ENCODE results near the gene FBLN2. TPM values are rescaled to one million over a fixed set of nuclear protein-coding genes. Genes with fewer than 3 reads are reported as not detected.

Gene FBLN2
- total RNA-seq, 1 donor from 2014 or later: 5.3 TPM

GRCh38 chr3:13634151-13634550 is 85.2 kb downstream of the FBLN2 start:
- no peak for DNase-seq (ENCODE audit: low spot score in 2 of 2)
- FAIRE-seq: no peak

DNA sequence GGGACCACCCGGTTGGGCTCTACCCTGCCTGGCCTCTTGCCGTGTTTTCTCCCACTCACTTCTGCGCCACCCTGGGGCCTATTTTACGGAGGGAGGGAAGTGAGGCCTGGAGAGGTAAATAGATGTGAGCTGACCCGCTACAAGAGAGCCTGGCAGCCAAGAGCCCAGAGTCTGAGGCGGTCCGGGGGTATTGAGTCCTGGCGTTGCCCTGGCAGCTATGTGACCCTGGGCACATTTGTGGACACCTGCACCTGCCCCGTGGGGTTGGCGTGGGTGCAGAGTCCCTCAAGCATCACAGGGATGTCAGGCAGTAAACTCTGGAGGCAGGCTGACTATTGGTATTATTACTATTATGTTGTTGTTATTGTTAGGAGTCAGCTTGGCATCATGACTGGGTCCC is 85.7 kb downstream of the FBLN2 start:
- DNase-seq (ENCODE audit: low spot score in 2 of 2): no peak
- no peak for FAIRE-seq

- FAIRE-seq (no peak), DNase-seq (ENCODE audit: low spot score in 2 of 2) (no peak)
These were observed 87.3 kb downstream of the FBLN2 start for GRCh38 chr3:13636186-13636585.

- FAIRE-seq (no peak), DNase-seq (ENCODE audit: low spot score in 2 of 2) (no peak)
These were observed 87.9 kb downstream of the FBLN2 start for GRCh38 chr3:13636874-13637273.

DNA sequence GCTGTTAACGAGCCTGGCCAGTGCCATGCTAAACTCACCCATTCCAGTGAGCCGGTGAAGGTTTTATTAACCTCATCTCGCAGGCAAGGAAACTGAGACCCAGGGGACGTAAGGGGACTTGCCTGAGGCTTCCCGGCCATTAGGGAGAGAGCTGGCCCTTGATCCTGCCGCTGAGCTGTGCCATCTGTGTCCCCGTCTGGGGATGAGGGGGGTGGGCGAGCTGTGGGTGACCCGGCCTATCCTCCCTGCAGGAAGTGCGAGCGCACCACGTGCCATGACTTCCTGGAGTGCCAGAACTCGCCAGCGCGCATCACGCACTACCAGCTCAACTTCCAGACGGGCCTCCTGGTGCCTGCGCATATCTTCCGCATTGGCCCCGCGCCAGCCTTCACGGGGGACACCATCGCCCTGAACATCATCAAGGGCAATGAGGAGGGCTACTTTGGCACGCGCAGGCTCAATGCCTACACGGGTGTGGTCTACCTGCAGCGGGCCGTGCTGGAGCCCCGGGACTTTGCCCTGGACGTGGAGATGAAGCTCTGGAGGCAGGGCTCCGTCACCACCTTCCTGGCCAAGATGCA is 88.5 kb downstream of the FBLN2 start:
- DNase-seq (ENCODE audit: low spot score in 2 of 2) (no peak), FAIRE-seq (no peak)

GRCh38 chr3:13637953-13638352 is 89.0 kb downstream of the FBLN2 start:
- FAIRE-seq: no peak
- DNase-seq (ENCODE audit: low spot score in 2 of 2): no peak

DNA sequence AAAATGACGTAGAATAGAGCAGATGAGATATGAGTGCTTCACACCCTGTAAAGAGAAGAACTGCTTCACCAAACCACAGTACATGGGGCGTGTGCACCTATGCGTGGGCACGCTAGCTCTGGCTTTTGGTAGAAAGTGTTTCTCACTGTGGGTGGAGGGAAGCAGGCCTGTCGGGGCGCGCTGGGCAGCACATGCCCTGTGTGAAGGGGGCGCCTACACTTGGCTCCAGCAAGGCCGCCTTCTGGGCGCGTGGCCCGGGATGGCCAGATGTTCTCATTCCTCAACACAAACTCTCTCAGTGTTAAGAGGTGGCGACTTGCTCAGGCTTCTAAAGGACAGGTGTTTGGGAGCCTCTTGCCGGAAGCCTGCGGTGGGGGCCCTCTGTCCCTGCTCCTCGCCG is 90.0 kb downstream of the FBLN2 start:
- DNase-seq (ENCODE audit: low spot score in 2 of 2): no peak

DNA sequence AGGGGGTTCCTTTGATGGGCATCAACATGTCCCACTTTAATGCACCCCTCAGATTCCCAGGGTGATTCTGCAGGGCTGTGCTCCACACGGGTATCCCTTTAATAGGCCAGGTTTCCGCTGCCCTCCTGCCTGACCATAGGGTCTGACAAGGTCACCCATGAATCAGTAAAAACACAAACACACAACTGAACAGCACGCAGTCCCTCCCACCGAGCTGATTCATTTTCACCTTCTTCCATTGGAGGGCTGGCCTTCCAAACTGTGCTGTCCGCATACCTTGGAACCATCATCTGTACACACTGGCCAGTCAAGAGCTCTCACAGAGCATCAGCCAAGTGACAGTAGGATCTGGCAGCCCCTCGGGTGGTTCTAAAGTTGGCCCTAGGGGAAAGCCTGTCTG is 93.7 kb downstream of the FBLN2 start:
- FAIRE-seq (no peak), DNase-seq (ENCODE audit: low spot score in 2 of 2) (no peak)

More for the DNA sequence above, 90.0 kb downstream of the FBLN2 start:
- no peak for FAIRE-seq

DNA sequence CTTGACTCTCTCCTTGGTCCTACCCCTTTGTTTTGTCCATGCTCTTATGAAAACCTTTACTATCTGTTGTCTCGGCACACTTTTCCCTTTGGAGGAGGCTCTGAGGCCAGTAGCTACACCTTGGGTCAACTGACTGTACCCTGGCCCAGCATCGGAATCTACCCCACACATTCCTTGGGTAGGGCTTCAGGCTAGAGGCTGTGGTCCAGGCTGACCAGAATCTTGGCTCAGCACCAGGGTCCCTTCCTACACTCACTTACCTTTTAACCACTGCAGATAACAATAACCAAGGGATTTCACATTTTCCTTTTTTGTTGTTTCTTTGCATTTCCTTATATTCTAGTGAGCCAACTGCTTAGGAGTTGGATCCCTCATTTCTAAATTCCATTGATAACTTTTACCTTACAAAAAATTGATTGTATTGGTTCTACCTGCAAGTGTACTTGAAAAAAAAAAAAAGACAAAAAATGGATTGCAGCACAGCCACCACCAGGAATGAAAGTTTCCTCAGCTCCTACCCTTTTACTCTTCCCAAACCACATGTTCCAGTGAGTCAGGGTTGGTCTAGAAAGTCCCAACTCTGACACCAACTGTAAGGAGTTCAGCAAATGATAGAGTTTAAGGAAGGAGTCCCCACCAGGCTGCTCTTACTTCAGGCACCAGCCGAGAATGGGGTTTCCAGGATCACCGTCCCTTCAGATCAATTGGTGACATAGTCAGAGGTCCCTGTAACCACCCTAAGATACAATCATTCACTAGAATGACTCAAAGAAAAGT is 95.6 kb downstream of the FBLN2 start:
- no peak for DNase-seq (ENCODE audit: low spot score in 2 of 2)
- no peak for FAIRE-seq

DNA sequence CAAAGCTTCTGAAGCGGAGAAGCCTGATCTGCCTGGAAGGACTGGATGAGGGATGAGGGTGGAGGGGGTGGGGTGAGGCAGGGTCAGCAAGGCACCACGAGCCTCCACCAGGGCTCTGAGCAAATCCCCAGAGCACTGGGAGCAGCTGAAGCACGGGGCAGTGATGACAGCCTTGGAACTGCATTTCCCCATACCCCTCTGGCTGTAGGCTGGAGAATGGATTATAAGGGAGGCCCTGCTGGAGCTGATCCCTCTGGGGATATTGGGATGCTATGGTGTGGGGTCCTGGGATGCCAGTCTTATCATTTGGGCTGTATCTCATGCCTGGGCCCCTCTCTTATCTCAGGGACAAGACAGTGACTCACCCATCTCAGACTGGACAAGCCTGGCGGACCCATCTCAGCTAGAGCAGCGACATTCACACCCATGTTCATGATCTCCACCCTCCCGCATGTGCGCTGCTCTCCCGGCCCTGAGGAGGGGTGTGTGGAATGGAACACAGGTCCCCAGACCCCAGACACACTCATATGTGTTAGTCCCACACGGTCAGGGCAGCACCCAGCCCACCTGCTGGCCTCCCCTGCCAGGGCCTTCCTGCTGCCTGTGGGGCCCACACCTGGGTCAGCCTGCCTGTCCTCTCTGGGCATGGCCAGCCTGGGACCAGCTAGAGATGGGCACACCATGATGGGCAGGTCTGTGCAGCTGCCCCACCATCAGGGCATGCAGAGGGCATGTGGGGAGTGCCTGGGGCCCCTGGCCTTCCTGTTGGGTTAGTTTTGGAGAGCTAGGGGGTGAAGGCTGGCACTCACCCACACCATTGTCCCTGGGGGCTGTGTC is 97.1 kb downstream of the FBLN2 start:
- FAIRE-seq: no peak
- DNase-seq (ENCODE audit: low spot score in 2 of 2): no peak

GRCh38 chr3:13647298-13648059 is 98.6 kb downstream of the FBLN2 start:
- FAIRE-seq (no peak), DNase-seq (ENCODE audit: low spot score in 2 of 2) (no peak)

DNA sequence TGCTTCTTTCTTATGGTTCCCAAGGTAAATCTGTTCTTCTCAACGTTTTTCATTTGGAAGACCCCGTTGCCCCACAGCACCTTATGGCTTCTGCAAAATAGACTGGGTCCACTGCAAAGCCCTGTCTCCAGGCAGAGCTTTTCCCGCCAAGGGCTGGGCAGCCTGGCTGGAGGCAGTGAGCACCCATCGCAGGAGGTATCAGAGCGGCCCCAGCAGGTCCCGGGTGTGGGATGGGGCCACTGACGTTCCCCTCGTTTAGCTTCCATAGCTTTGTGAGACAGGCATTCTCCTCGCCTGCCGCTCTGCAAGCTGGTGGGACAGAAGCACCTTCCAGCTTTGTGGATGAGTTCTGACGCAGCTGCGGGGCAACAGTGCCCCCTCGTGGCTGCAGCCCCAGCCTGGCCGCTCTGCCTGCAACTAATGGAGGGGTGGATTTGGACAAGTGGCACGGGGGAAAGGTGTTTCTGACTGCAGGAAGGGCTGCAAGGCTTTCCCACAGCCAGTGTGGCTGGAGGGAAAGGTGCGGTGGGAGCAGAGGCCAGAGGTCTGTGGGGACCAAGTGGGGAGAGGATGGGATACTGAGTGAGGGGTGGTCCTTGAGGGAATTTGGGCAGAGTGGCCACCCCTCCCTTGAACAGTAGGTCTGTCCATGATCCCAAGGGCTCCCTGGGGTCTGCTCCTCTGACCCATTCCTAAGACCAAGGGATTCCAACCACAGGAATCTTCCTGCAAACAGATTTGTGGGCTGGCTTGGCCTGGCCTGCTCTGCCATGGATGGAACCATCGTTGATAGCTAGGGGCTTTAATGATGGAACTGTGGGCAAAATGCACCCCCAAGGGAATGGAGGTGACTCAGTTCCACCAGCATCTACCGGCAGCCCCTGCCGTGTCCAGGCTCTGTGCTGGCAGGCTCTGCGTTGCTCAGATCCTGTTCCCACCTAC is 99.4 kb downstream of the FBLN2 start:
- FAIRE-seq (no peak), DNase-seq (ENCODE audit: low spot score in 2 of 2) (peak; percentile 87 to 88)

DNA sequence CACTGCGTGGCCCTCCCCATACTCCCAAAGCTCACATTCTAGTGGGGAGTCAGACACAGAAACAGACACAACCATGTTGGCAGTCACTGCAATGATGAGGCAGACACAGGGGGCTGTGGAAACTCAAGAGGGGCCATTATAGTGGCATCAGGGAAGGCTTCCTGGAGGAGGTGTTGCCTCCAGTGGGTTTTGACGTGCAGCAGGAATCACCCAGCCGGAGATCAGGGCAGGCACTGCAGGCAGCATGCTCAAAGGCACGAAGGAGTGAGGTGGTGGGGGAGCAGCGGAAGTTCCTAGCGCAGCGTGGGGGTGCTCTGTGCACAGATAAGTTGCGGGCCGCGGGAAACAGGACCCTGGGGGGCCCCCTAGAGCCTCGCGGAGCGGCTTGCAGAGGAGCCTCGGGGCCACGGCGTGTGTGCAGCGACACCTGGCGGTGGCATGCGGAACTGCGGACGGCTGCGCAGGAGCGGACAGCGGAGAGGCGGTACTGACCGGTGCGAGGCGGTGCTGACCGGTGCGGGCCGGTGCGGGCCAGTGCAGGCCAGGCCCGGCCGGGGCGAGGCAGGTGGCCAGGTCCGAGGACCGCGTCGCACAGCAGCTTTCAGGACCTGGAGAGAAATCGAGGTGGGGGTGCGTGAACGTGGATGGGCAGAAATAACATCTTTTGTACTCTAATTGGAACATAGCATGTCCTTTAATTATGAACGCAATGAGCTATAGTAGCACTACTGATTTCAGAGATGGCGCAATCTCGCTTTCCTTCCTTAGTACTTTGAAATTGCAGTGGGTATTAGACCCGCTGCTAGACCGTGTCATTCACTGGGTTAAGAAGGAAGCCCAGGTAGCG is 101.5 kb downstream of the FBLN2 start:
- no peak for FAIRE-seq
- DNase-seq (ENCODE audit: low spot score in 2 of 2): peak; percentile 83 to 90

- FAIRE-seq: no peak
- DNase-seq (ENCODE audit: low spot score in 2 of 2): no peak
These were observed 102.1 kb downstream of the FBLN2 start for GRCh38 chr3:13651057-13651400.

- DNase-seq (ENCODE audit: low spot score in 2 of 2) (no peak), FAIRE-seq (no peak)
These were observed 103.0 kb downstream of the FBLN2 start for GRCh38 chr3:13651775-13652428.

GRCh38 chr3:13652728-13653127 is 103.8 kb downstream of the FBLN2 start:
- FAIRE-seq (no peak), DNase-seq (ENCODE audit: low spot score in 2 of 2) (no peak)

DNA sequence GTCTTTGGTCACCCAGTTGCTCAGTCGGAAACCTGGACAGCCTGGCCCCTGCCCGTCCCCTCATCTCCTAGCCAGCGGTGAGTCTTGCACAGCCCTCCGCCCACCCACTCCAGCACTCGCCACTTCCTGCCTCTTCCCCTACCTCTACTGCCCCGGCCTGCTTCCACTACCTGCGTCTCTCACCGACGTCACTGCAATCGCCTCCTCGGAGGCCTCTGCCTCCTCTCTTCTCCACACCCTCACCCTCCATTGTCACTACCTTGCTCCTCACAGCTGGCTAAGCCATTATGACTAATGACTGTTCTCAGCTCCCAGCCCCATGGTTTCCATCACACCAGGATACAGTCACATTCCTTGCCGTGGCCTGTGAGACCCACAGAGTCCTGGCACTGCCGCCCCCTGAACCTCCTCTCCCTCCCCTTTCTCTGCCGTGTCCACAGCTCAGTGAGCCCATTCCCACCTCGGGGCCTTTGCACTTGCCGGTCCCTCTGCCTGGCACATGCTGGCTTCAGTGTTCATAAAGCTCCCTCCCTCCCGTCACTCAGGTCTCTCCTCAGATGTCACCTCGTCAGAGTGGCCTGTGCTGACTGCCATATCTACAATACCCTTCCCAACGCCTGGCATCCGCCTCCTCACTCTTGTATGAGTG is 104.8 kb downstream of the FBLN2 start:
- FAIRE-seq: no peak
- no peak for DNase-seq (ENCODE audit: low spot score in 2 of 2)

Measured in frontal cortex (tissue), 4 donors.